Neuronal stem cell (in vitro differentiated cells): Measurements from ENCODE around the gene ZNF329.
"Not testable (repeated sequence)": the region's sequence is repeated elsewhere in the genome, so short reads cannot be mapped to it uniquely, and the experiment has no call there.

Source experiments
- DNase-seq: peaks from one replicate; pipeline ENCODE4 v3.0.0-alpha.2; 2013; ENCODE audit warnings: low spot score
- H2AFZ ChIP-seq: one replicate; pipeline ENCODE4 v1.6.1; 2013; ENCODE audit warnings: mild to moderate bottlenecking, low read length, inconsistent platforms
- H2AK5ac ChIP-seq: 2 replicates; pipeline ENCODE4 v1.6.1; 2013; ENCODE audit warnings: low read depth, mild to moderate bottlenecking, inconsistent platforms, low read length, moderate library complexity, mixed read lengths
- H2BK120ac ChIP-seq: 2 replicates; pipeline ENCODE4 v1.6.1; 2013; ENCODE audit warnings: low read depth, mild to moderate bottlenecking, inconsistent platforms, low read length, moderate library complexity, mixed read lengths
- H2BK12ac ChIP-seq: one replicate; pipeline ENCODE4 v1.6.1; 2013; ENCODE audit warnings: low read length, inconsistent platforms
- H2BK15ac ChIP-seq: 2 replicates; pipeline ENCODE4 v1.6.1; 2013; ENCODE audit warnings: mild to moderate bottlenecking, low read length, inconsistent platforms, mixed read lengths
- H2BK5ac ChIP-seq: one replicate; pipeline ENCODE4 v1.6.1; 2013; ENCODE audit warnings: inconsistent platforms, mild to moderate bottlenecking, low read length, moderate library complexity
- H3K14ac ChIP-seq: one replicate; pipeline ENCODE4 v1.6.1; 2013; ENCODE audit warnings: low read length, inconsistent platforms
- H3K18ac ChIP-seq: 2 replicates; pipeline ENCODE4 v1.6.1; 2013; ENCODE audit warnings: low read length, inconsistent platforms
- H3K23ac ChIP-seq: 2 replicates; pipeline ENCODE4 v1.6.1; 2013; ENCODE audit warnings: low read depth, mild to moderate bottlenecking, mixed read lengths, low read length, inconsistent platforms; ENCODE audit not compliant: poor library complexity
- H3K27ac ChIP-seq: replicated peaks from 3 replicates; pipeline ENCODE4 v1.5.1; 2013; ENCODE audit warnings: low read length, inconsistent platforms
- H3K27me3 ChIP-seq, 3 experiments: 2 replicates each; pipeline ENCODE4 v1.6.1; 2013; ENCODE audit warnings: low read length in 3 of 3, mild to moderate bottlenecking in 2 of 3, inconsistent platforms in 1 of 3, low read depth in 1 of 3, mixed read lengths in 1 of 3, moderate library complexity in 1 of 3; ENCODE audit not compliant: control insufficient read depth in 3 of 3, insufficient read depth in 3 of 3
- H3K36me3 ChIP-seq, 2 donors: replicated peaks in 1 of 2; 2 replicates each; pipeline ENCODE4 v1.6.1; 2013; ENCODE audit warnings: low read length in 2 of 2; ENCODE audit not compliant: control insufficient read depth in 2 of 2, insufficient read depth in 2 of 2
- H3K4ac ChIP-seq: 2 replicates; pipeline ENCODE4 v1.6.1; 2013; ENCODE audit warnings: inconsistent platforms, mild to moderate bottlenecking, low read length, moderate library complexity
- H3K4me1 ChIP-seq, 2 donors: 1 replicate in 1 of 2; 2 replicates in 1 of 2; pipeline ENCODE4 v1.6.1; 2013; ENCODE audit warnings: low read length in 2 of 2, low read depth in 1 of 2; ENCODE audit not compliant: control insufficient read depth in 2 of 2, insufficient read depth in 1 of 2
- H3K4me2 ChIP-seq: one replicate; pipeline ENCODE4 v1.6.1; 2013; ENCODE audit warnings: mild to moderate bottlenecking, low read length, inconsistent platforms; ENCODE audit not compliant: insufficient read depth, poor library complexity, severe bottlenecking
- H3K4me3 ChIP-seq, 2 donors: 2 replicates each; pipeline ENCODE4 v1.5.1; 2013; ENCODE audit warnings: low read length in 2 of 2, mild to moderate bottlenecking in 2 of 2, inconsistent platforms in 1 of 2, moderate library complexity in 1 of 2
- H3K79me1 ChIP-seq: one replicate; pipeline ENCODE4 v1.6.1; 2013; ENCODE audit warnings: low read depth, mild to moderate bottlenecking, inconsistent platforms, low read length, moderate library complexity
- H3K9ac ChIP-seq: one replicate; pipeline ENCODE4 v1.6.1; 2013; ENCODE audit warnings: mild to moderate bottlenecking, low read depth, low read length, inconsistent platforms; ENCODE audit not compliant: poor library complexity
- H3K9me3 ChIP-seq, 2 donors: replicated peaks in 1 of 2; 2 replicates each; pipeline versions ENCODE3 to v1.6.1; 2013; ENCODE audit warnings: low read length in 2 of 2, mild to moderate bottlenecking in 2 of 2, inconsistent platforms in 1 of 2, low read depth in 1 of 2, mixed read lengths in 1 of 2, moderate library complexity in 1 of 2; ENCODE audit not compliant: control insufficient read depth in 2 of 2, insufficient read depth in 1 of 2
- H4K8ac ChIP-seq: one replicate; pipeline ENCODE4 v1.6.1; 2013; ENCODE audit warnings: low read depth, mild to moderate bottlenecking, inconsistent platforms, low read length, moderate library complexity
- H4K91ac ChIP-seq: one replicate; pipeline ENCODE4 v1.6.1; 2013; ENCODE audit warnings: low read length, low read depth, mild to moderate bottlenecking, inconsistent platforms; ENCODE audit not compliant: poor library complexity
- WGBS, 2 donors: extraction: QIAGEN DNeasy Blood & Tissue Kit; methylation state at CpG; one replicate each; pipeline ENCODE4 v1.1.7; 2013; ENCODE audit warnings: missing lambda C conversion rate in 2 of 2, mixed read lengths in 1 of 2; ENCODE audit not compliant: insufficient read length in 2 of 2, insufficient replicate concordance in 1 of 2; ENCODE audit errors: extremely low coverage in 2 of 2; 5-methylcytosine and 5-hydroxymethylcytosine counted together

ZNF329 gene

GRCh38 chr19:58154679-58155648 is 4.4 kb upstream of the ZNF329 start:
- Histone ChIP-seq H3K14ac (peak overlapping the region; percentile 64), H3K4me2 (peak overlapping the region; percentile 80), H2BK120ac (no peak overlapping the region), H3K9me3 (peaks cover 4 to 49% of the 10 kb centered on the region in 2 donors), H3K27ac (peak overlapping the region; percentile 78), H2BK12ac (peak overlapping the region; percentile 66), H3K36me3 (no peaks in the 10 kb centered on the region), H3K4me1 (peaks cover 0 to 3% of the 10 kb centered on the region in 2 donors), H2AFZ (peak overlapping the region; percentile 99), H3K9ac (peak overlapping the region; percentile 90), H3K4me3 (peak overlapping the region; percentile 85 to 96), H3K4ac (no peak overlapping the region), H3K27me3 (no peaks in the 10 kb centered on the region), H2AK5ac (peak overlapping the region; percentile 15), H3K23ac (peak overlapping the region; percentile 98), H2BK15ac (peak overlapping the region; percentile 92), H4K8ac (no peak overlapping the region), H3K79me1 (peaks cover 4% of the 10 kb centered on the region), H4K91ac (peak overlapping the region; percentile 53), H2BK5ac (peak overlapping the region; percentile 94), H3K18ac (peak overlapping the region; percentile 98)
- DNase-seq: peak; percentile 97
- no CpG with 5 or more reads among the region's 85 CpGs for WGBS, 2 donors

DNA sequence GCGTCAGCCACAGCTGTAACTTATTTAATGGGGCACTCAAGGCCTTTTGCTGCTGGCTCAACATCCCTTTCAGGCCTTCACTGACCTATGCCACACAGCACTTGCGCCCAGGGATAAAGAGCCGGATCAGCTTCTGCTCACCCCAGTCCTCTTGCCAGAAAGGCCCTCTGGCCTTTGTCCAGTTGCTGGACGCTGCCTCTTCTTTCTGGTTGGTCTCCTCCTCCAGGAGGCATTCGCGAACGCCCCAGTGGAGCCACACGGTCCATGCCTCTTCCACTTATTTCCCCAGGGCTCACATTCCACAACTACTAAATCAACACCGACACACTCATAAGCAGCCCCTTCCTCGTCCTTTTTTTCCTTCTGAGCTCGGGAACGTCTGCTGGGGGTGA is 3.7 kb upstream of the ZNF329 start:
- H3K14ac ChIP-seq: peak overlapping the region; percentile 64
- no CpG with 5 or more reads among the region's 12 CpGs for WGBS, 2 donors
- H2BK15ac ChIP-seq: peak overlapping the region; percentile 92
- H3K4ac ChIP-seq: no peak overlapping the region
- peak overlapping the region; percentile 78 for H3K27ac ChIP-seq
- no peaks in the 10 kb centered on the region for H3K27me3 ChIP-seq
- H4K8ac ChIP-seq: no peak overlapping the region
- no peak overlapping the region for H4K91ac ChIP-seq
- H3K4me3 ChIP-seq: peak overlapping the region; percentile 85 to 96
- H2BK120ac ChIP-seq: no peak overlapping the region
- no peak for DNase-seq
- H3K4me2 ChIP-seq: peak overlapping the region; percentile 80
- H3K4me1 ChIP-seq: peaks cover 0 to 3% of the 10 kb centered on the region in 2 donors
- H3K79me1 ChIP-seq: peaks cover 4% of the 10 kb centered on the region
- H2BK5ac ChIP-seq: peak overlapping the region; percentile 94
- peak overlapping the region; percentile 15 for H2AK5ac ChIP-seq
- H2AFZ ChIP-seq: peak overlapping the region; percentile 99
- no peak overlapping the region for H2BK12ac ChIP-seq
- H3K9ac ChIP-seq: peak overlapping the region; percentile 90
- no peaks in the 10 kb centered on the region for H3K36me3 ChIP-seq
- peak overlapping the region; percentile 98 for H3K23ac ChIP-seq
- H3K9me3 ChIP-seq: peaks cover 8 to 54% of the 10 kb centered on the region in 2 donors
- H3K18ac ChIP-seq: peak overlapping the region; percentile 98

DNA sequence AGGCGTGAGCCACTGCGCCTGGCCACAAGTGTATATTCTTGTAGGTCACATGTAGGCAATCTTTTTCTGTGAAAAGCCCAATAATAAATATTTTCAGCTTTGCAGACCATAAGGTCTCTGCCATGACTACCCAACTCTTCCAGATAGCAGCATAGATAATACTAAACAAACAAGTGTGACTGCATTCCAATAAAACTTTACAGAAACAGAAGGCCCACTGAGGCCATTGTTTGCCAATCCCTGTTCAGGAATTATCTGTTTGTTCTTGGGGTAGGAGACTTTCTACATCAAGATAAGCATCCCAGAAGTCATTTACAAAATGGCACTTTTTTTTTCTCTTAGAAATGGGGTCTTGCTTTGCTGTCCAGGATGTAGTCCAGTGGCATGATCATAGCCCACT is 2.8 kb upstream of the ZNF329 start:
- Histone ChIP-seq H3K18ac (no peak overlapping the region), H2BK5ac (no peak overlapping the region), H2BK15ac (no peak overlapping the region), H3K4me1 (peaks cover 0 to 3% of the 10 kb centered on the region in 2 donors), H2BK120ac (no peak overlapping the region), H3K4me3 (no peak overlapping the region), H2AFZ (no peak overlapping the region), H4K8ac (no peak overlapping the region), H3K14ac (no peak overlapping the region), H3K27ac (no peak overlapping the region), H4K91ac (no peak overlapping the region), H2BK12ac (no peak overlapping the region), H3K4me2 (no peak overlapping the region), H3K9ac (no peak overlapping the region), H2AK5ac (no peak overlapping the region), H3K36me3 (peaks cover 0 to 5% of the 10 kb centered on the region in 2 donors), H3K4ac (no peak overlapping the region), H3K27me3 (no peaks in the 10 kb centered on the region), H3K79me1 (peaks cover 4% of the 10 kb centered on the region), H3K23ac (no peak overlapping the region), H3K9me3 (peaks cover 12 to 61% of the 10 kb centered on the region in 2 donors)
- no CpG with 5 or more reads among the region's 2 CpGs for WGBS, 2 donors
- no peak for DNase-seq

- not testable (repeated sequence) for H2BK5ac ChIP-seq, H3K4me1 ChIP-seq, H4K8ac ChIP-seq, H2AK5ac ChIP-seq, H4K91ac ChIP-seq, H2BK120ac ChIP-seq, H3K4me3 ChIP-seq, H2BK12ac ChIP-seq, H3K79me1 ChIP-seq, H3K27ac ChIP-seq, H3K4ac ChIP-seq, H3K14ac ChIP-seq, H3K27me3 ChIP-seq, H2AFZ ChIP-seq, H2BK15ac ChIP-seq, DNase-seq, H3K18ac ChIP-seq, H3K23ac ChIP-seq, H3K4me2 ChIP-seq, H3K9ac ChIP-seq
- no CpG with 5 or more reads among the region's 28 CpGs for WGBS, 2 donors
- Histone ChIP-seq H3K9me3 (peaks cover 17 to 54% of the 10 kb centered on the region in 2 donors), H3K36me3 (peaks cover 5 to 15% of the 10 kb centered on the region in 2 donors)
These were observed 3.1 kb downstream of the ZNF329 start for GRCh38 chr19:58147475-58147874.
